Heart left ventricle (tissue), 13 donors: Measurements from ENCODE around the gene GRAMD2B.

Source experiments
- CTCF ChIP-seq, 12 donors: fragments of 200-600 bp; sonication (generic) in 4 of 12; IDR thresholded peaks; one replicate each; pipeline versions ENCODE4 v1.5.0 to v1.8.0; 2018 to 2022; ENCODE audit warnings: antibody characterized with exemption in 12 of 12, mild to moderate bottlenecking in 5 of 12
- POLR2A ChIP-seq, 2 donors: fragments of 450-650 bp; IDR thresholded peaks; one replicate each; pipeline ENCODE4 v1.6.1; 2017; ENCODE audit warnings: antibody characterized with exemption in 2 of 2, mild to moderate bottlenecking in 2 of 2, moderate library complexity in 2 of 2
- donor health status: ischemic (EF 13 %, LVEDD 7.1; RV severe dilation, severe dysfunction).
- donor health status: DM: no; HTN: yes; CAD: no.
- donor health status: DM: no; HTN: no; CAD: no.
- donor health status: ischemic (EF 25% LVEDD 6.9; RV normal size, moderate dysfunction).
- donor health status: ischemic (EF 25% LVEDD 5.7; RV mildly dilated, moderate dysfunction).
- donor health status: ischemic (EF 35%, LVEDD 5.7; RV mildly dilated, moderate dysfunction).
- donor health status: nonischemic (EF 11% LVEDD 7.7; RV severe dilation, severe dysfunction).
- donor health status: DM: yes; HTN: yes; CAD: no.
- donor health status: PGD.
- donor health status: ischemic (EF 29% LVEDD 5.4; RV normal size, mild dysfunction).
- donor health status: nonischemic (EF 23%, LVEDD 6.1; RV moderate dilation, normal function).

GRCh38 chr5:126516133-126516532 is 92.9 kb downstream of the GRAMD2B start:
- TF ChIP-seq CTCF (IDR thresholded peaks at IDR 0.05) (no peak), POLR2A (IDR thresholded peaks at IDR 0.05) (no peak)
